Activated CD8-positive, alpha-beta T cell treated with anti-CD3 and anti-CD28 coated beads for 36 hours (primary cell): ENCODE measurements around the gene INPP5F. TPM values are rescaled to one million over a fixed set of nuclear protein-coding genes. Genes with fewer than 3 reads are reported as not detected.
A peak's percentile ranks its signal among the peaks of the same experiment; 100 is the strongest.
"Not testable (repeated sequence)": the region's sequence is repeated elsewhere in the genome, so short reads cannot be mapped to it uniquely, and the experiment has no call there.

Experiments
- ATAC-seq: fragments of 200-7000 bp; cut with Tn5 transposase; one replicate; pipeline ENCODE4 v1.10.0; 2021; ENCODE audit warnings: mild to moderate bottlenecking, moderate library complexity
- CTCF ChIA-PET: fragments of 350-600 bp; sonication (Branson Sonifier 250); formaldehyde crosslinking; loops from one replicate; lab custom pipeline; 2021; ENCODE audit warnings: antibody characterized with exemption; lab: Charles Lee
- POLR2A ChIA-PET: fragments of 350-600 bp; sonication (Branson Sonifier 250); formaldehyde crosslinking; loops from one replicate; lab custom pipeline; 2021; ENCODE audit warnings: antibody characterized with exemption; lab: Charles Lee
- DNase-seq: peaks from one replicate; pipeline ENCODE4 v3.0.0-alpha.2; 2020
- H3K27ac Mint-ChIP-seq: one replicate; pipeline ENCODE4 v1.8.0; 2021; ENCODE audit warnings: mild to moderate bottlenecking, mixed read lengths
- H3K27me3 Mint-ChIP-seq: one replicate; pipeline ENCODE4 v1.8.0; 2021; ENCODE audit warnings: mixed read lengths
- H3K36me3 Mint-ChIP-seq: one replicate; pipeline ENCODE4 v1.8.0; 2021; ENCODE audit warnings: low read depth, mixed read lengths
- H3K4me1 Mint-ChIP-seq: one replicate; pipeline ENCODE4 v1.8.0; 2021; ENCODE audit warnings: low read depth, mixed read lengths
- H3K4me3 Mint-ChIP-seq: one replicate; pipeline ENCODE4 v1.8.0; 2021; ENCODE audit warnings: mild to moderate bottlenecking, moderate library complexity, mixed read lengths
- H3K9me3 Mint-ChIP-seq: one replicate; pipeline ENCODE4 v1.8.0; 2021; ENCODE audit warnings: mixed read lengths
- CTCF ChIP-seq: fragments of 200-600 bp; IDR thresholded peaks from one replicate; pipeline ENCODE4 v1.8.0; 2022; ENCODE audit warnings: antibody characterized with exemption, mild to moderate bottlenecking
- intact Hi-C: fragments of 100-400 bp; cut with micrococcal nuclease; formaldehyde crosslinking; loops from one replicate; pipeline ENCODE4 v1.10.0; 2022
- total RNA-seq, 2 experiments: library from RNA; stranded (reverse); gene quantifications; one replicate each; pipeline ENCODE4 v1.2.3, GENCODE V29; 2021

The INPP5F gene
- total RNA-seq, 2 experiments from 2014 or later, result 10.7 TPM

- H3K36me3 Mint-ChIP-seq, result peaks cover 38% of the 10 kb centered on the region
- no peak overlapping the region for H3K27ac Mint-ChIP-seq
- no peak for TF ChIP-seq CTCF
- ChIA-PET CTCF (interaction anchor here (1.9 to 2.3 kb wide), 2 partner anchors 115 to 179 kb away, joined by 5 to 11 read pairs; no protein-coding TSS in a partner anchor), POLR2A (no interaction called here)
- ATAC-seq (no peak), DNase-seq (no peak)
- no peak overlapping the region for H3K4me3 Mint-ChIP-seq
- H3K4me1 Mint-ChIP-seq, result peaks cover 64% of the 10 kb centered on the region
- intact Hi-C loops, result no loop called here
- peaks cover 7% of the 10 kb centered on the region for H3K9me3 Mint-ChIP-seq
- no peaks in the 10 kb centered on the region for H3K27me3 Mint-ChIP-seq
These were observed 139.9 kb downstream of the INPP5F start for GRCh38 chr10:119865699-119866240.

GRCh38 chr10:119867317-119867716 is 141.5 kb downstream of the INPP5F start:
- peaks cover 58% of the 10 kb centered on the region for H3K4me1 Mint-ChIP-seq
- H3K27me3 Mint-ChIP-seq, result no peaks in the 10 kb centered on the region
- peaks cover 7% of the 10 kb centered on the region for H3K9me3 Mint-ChIP-seq
- ChIA-PET CTCF (interaction anchor here (0.9 to 1.3 kb wide), 2 partner anchors 8 to 36 kb away, joined by 3 to 13 read pairs; no protein-coding TSS in a partner anchor), POLR2A (interaction anchor here (1.3 kb wide), 1 partner anchor 122 kb away, joined by 3 read pairs; no protein-coding TSS in a partner anchor)
- no peak for ATAC-seq
- TF ChIP-seq CTCF, result no peak
- peaks cover 42% of the 10 kb centered on the region for H3K36me3 Mint-ChIP-seq
- no peak overlapping the region for H3K27ac Mint-ChIP-seq
- no peak for DNase-seq
- no peak overlapping the region for H3K4me3 Mint-ChIP-seq
- intact Hi-C loops, result no loop called here

- ATAC-seq, DNase-seq, H3K27ac Mint-ChIP-seq, H3K9me3 Mint-ChIP-seq, intact Hi-C loops, H3K27me3 Mint-ChIP-seq: not testable (repeated sequence)
- peaks cover 36% of the 10 kb centered on the region for H3K36me3 Mint-ChIP-seq
- H3K4me3 Mint-ChIP-seq, result peak overlapping the region; percentile 4
- peaks cover 55% of the 10 kb centered on the region for H3K4me1 Mint-ChIP-seq
- ChIA-PET POLR2A (interaction anchor here (0.8 to 1.1 kb wide), 2 partner anchors 10 to 23 kb away, joined by 3 to 6 read pairs; partner anchors contain the start of gene SEC23IP), CTCF (interaction anchor here (1.1 to 5.4 kb wide), 2 partner anchors 9 to 106 kb away, joined by 4 to 69 read pairs; no protein-coding TSS in a partner anchor)
These were observed 143.5 kb downstream of the INPP5F start for GRCh38 chr10:119869398-119869797.

GRCh38 chr10:119871881-119872609 is 146.2 kb downstream of the INPP5F start:
- ATAC-seq, result peak; percentile 31
- intact Hi-C loops, result loop anchor here (2.0 kb wide), 1 partner anchor 21 kb away; the partner anchor contains the start of gene SEC23IP
- no peak for TF ChIP-seq CTCF
- POLR2A ChIA-PET, result interaction anchor here (0.7 to 3.1 kb wide), 22 partner anchors 10 to 221 kb away, joined by 3 to 38 read pairs (median 6); partner anchors contain the start of genes BAG3 and SEC23IP
- Mint-ChIP-seq H3K27me3 (no peaks in the 10 kb centered on the region), H3K4me3 (peak overlapping the region; percentile 94), H3K27ac (peak overlapping the region; percentile 89), H3K4me1 (peaks cover 40% of the 10 kb centered on the region), H3K9me3 (no peaks in the 10 kb centered on the region), H3K36me3 (peaks cover 17% of the 10 kb centered on the region)
- CTCF ChIA-PET, result interaction anchor here (0.6 to 5.4 kb wide), 9 partner anchors 8 to 216 kb away, joined by 3 to 69 read pairs (median 3); partner anchors contain the start of gene SEC23IP
- peak; percentile 65 for DNase-seq

GRCh38 chr10:119872610-119872859 is 146.7 kb downstream of the INPP5F start, which contains the start of gene MCMBP:
MCMBP (minus strand) TSS chr10:119872843; CDS start chr10:119872584, 259 bp downstream.
- peaks cover 14% of the 10 kb centered on the region for H3K36me3 Mint-ChIP-seq
- DNase-seq (no peak), ATAC-seq (no peak)
- peak within 1 kb of the TSS; percentile 94 for H3K4me3 Mint-ChIP-seq
- H3K27ac Mint-ChIP-seq, result peak within 1 kb of the TSS; percentile 91
- POLR2A ChIA-PET, result interaction anchor here (0.6 to 3.1 kb wide), 24 partner anchors 10 to 221 kb away, joined by 3 to 38 read pairs (median 6); partner anchors contain the start of genes BAG3 and SEC23IP
- peaks cover 37% of the 10 kb centered on the region for H3K4me1 Mint-ChIP-seq
- intact Hi-C loops, result loop anchor here (2.0 kb wide), 1 partner anchor 20 kb away; the partner anchor contains the start of gene SEC23IP
- no peaks in the 10 kb centered on the region for H3K9me3 Mint-ChIP-seq
- TF ChIP-seq CTCF, result no peak
- H3K27me3 Mint-ChIP-seq, result no peaks in the 10 kb centered on the region
- CTCF ChIA-PET, result interaction anchor here (1.1 to 5.4 kb wide), 6 partner anchors 9 to 185 kb away, joined by 3 to 69 read pairs (median 10); partner anchors contain the start of gene SEC23IP
